IPS DF 19.7 (cell line): ENCODE data around the gene IRAK1BP1.
A peak's percentile ranks its signal among the peaks of the same experiment; 100 is the strongest.
"Not testable (repeated sequence)": the region's sequence is repeated elsewhere in the genome, so short reads cannot be mapped to it uniquely, and the experiment has no call there.

ENCODE experiments used
- DNase-seq: peaks from one replicate; pipeline ENCODE4 v3.0.0-alpha.2; 2013; ENCODE audit warnings: low read depth, low spot score

The IRAK1BP1 gene, protein sequence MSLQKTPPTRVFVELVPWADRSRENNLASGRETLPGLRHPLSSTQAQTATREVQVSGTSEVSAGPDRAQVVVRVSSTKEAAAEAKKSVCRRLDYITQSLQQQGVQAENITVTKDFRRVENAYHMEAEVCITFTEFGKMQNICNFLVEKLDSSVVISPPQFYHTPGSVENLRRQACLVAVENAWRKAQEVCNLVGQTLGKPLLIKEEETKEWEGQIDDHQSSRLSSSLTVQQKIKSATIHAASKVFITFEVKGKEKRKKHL

DNA sequence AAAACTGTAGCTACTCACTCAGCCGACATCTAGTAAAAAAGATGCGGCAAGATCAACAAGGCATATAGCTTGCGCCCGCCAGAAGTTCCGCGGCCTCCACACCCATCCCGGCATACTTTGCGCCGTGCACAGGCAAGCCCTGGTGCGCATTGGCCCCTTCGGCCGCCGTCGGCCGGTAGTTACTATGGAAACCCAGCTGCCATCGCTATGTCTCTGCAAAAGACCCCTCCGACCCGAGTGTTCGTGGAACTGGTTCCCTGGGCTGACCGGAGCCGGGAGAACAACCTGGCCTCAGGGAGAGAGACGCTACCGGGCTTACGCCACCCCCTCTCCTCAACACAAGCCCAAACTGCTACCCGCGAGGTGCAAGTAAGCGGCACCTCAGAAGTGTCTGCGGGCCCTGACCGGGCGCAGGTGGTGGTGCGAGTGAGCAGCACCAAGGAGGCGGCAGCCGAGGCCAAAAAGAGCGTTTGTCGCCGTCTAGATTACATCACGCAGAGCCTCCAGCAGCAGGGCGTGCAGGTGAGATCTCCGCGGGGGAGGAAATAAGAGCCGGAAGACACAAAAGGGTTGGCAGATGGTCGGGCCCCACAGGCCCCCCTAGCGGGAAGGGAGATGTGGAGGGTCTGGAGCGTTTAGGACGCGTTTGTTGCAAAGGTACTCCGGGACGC lies at the start of gene IRAK1BP1:
Gene IRAK1BP1, plus strand, starts transcription at position 182 of the 671 bp plus-strand sequence. Its CDS starts 26 bp downstream, at position 208.
- DNase-seq, result peak; percentile 78

DNA sequence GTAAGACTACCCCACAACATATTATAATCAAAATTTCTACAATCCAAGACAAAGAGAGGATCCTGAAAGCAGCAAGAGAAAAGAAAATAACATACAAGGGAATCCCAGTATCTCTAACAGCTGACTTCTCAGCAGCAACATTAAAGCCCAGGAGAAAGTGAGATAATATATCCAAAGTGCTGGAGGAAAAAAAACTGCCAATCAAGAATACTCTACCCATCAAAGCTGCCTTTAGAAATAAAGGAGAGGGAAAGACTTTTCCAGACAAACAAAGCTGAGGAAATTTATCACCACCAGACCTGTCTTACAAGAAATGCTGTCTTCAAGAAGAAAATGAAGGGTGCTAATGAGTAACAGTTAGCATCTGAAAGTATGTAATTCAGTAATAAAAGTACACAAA lies 43.3 kb upstream of the IRAK1BP1 start:
- no peak for DNase-seq

DNA sequence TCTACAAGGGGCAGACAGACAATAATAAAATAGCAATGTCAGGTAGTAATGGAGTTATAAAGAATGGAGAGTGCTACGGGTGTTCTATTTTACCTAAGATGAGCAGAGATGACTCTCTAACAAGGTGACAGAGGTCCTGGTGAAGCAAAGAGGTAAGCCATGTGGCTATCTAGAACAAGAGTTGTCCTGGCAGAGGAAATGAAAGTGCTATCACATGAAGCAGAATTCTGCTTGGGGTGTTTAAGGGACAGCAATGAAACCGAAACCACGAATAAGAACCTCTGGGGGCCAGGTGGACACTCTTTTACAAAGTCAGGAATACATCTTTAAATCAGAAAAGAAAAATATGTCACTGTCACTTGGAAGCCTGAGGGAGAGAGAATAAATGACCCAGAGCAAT lies 37.9 kb upstream of the IRAK1BP1 start:
- DNase-seq, result no peak

DNA sequence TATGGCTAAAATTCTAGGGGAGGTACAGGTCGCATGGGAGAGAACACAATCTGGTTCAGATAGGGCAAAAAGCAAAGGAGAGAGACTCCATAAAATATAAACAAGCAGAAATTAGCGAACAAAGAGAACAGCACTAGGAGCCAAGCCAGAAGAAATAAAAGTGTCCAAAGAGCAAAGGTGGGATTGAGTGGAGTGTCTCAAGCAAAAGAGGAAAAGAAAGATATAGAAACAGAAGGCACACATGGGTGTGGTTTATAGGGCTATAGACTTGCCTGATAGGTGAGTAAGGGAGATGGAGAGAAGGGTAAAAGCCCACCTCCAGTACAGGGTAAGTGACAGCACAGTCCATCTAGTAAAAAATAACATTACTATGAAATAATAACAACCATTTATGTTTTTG lies 36.5 kb upstream of the IRAK1BP1 start:
- DNase-seq, result no peak

DNA sequence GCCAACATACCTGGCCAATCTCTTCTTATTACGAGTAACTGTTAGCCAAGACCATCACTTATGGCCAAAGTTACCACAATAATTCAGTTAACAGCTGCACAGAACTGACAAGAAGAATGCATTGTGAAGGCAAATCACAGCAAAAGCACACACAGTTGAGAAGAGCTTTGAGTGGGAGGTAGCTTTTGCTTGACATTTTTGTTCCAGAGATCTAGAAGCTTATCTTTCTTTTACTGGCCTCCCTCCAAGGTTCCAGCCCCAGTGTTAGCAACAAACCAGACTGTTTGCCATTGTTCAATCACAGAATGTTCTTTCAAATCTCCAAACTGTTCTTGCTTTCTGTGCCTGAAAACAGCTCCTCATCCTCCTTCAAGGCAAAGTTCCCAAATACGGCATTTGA lies 35.9 kb upstream of the IRAK1BP1 start:
- DNase-seq, result no peak

DNA sequence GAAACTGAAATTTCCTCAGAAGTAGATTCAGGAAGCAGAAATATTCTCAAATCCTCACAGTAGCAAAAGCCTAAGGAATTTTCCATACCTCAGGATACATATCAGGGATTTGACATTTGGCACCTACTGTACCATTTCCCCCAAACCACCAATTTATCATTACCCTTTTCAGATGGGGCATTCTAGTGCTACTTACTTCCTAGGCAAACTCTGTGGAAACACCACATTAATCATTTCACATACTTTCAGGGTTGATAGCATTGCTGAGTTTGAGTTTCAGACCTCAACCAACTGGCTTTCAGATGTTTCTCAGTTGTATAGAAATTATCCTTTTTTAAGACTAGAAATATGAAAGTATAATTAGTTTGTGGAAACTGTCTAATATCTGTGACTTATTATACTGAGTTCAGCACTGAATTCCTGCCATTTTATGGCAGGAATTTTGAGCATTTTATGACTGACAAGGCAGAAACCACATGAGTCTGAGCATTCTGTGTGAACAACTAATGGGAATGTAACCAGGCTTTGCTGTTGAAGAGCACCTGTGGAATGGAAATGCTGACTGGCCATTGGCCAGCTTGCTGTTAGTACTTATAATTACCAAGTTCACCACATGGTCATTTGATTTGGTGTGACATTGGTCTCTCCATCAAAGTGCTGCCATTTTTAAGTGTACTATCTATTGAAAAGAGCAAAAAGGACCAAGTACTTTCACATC lies 35.1 kb upstream of the IRAK1BP1 start:
- DNase-seq, result no peak

DNA sequence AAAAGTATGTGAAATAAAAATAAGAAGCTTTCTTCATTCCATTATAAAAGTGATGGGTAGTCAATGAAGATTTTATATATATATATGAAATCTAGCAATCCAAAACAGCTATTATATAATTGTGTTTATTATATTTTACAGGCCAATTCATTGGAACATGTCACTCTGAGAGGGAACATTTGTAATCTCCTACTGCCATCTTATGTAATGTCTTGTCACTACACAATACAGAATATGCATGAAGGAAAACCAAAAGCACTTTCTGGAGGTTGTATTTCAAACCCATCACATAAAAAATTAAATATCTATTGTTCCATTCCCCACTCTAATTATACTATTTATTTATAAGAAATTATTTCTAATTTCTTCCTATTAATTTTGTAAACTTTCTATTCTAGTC lies 31.5 kb upstream of the IRAK1BP1 start:
- no peak for DNase-seq

DNA sequence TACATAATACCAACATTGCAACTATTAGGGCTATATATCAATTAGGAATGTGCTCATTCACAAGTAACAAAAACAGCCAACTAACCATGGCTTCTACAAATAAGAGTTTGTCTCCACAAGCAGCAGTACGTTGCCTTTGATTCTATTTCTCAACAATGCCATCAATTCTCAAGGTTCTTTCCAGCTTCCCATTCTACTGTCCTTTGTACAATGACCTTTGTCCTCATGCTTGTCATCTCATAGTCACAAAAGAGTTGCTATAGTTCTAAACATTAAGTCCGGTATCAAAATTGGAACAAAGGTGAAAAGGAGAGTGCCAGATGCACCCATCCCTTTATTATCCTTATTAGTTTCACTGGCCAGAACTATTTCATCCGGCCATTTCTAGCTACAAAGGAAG lies 30.8 kb upstream of the IRAK1BP1 start:
- no peak for DNase-seq

DNA sequence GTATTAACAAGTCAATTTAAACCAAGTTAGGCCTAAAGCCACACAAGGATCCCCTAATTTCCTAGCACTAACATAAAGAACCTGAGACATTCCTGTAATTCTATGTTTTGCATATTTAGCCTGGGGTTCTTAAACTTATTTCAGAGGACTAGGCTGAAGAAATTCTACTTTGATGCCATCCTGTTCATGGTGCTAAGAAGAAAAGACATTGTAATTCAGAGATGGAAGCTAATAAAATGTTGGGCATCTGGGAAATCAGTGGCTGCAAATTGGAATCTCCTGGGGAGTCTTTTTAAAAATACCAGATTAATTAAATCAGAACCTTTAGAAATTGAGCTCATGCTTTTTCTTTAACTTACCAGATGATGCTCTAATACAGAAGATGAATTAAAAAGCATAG lies 26.2 kb upstream of the IRAK1BP1 start:
- DNase-seq, result no peak

DNA sequence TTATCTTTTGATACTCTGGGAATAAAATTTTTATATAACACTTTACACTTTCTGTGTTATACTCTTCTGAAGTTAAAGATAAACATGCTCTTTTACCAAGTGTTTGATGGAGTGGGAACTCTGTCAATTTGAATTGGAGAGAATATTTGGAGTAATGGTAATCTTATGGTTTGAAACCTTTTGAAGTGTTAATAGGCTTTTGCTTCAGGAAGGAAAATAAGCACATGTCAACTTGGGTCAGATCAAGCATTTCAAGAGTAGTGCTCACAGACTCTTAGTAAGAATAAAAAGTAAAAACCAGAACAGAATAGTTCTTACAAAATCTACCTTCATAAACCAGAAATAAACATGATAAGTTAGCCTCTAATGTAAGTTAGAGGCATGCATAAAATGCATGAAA lies 24.4 kb upstream of the IRAK1BP1 start:
- DNase-seq, result no peak

DNA sequence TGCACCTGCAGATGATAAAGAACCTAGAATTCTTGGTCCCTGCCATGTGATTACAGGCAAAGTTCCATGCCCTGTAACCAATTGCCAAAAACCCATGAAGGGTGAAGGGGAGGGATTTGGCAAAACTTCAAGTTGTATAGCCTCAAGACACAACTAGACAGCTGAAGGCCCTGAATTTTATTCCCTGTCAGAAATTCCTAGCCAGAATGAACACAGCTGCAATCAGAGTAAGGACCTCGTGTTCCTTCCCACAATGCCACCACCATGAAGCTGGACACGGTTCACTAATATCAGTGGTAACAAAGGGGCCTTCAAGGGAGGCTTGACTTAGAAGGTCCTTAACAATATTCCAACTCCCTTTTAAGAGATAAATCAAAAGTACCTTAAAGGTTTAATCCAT lies 22.5 kb upstream of the IRAK1BP1 start:
- DNase-seq, result no peak

DNA sequence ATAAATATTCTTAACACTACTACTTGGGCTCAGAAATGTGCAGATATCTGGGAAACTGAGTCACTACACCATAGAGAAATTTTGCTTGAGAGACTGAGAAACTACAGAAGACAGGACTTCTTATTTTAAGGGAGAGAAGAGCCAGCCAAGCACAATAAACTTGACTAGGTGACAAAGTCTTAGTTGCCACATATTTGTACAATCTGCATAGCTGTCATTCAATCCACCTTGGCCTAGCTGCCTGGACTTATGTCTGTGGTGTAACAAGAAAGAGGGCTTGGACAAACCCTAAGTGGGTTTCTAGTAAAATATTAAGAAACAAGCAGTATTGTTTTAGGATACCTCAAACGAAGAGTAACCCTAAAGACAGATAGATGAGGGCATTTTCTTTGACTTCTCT lies 21.8 kb upstream of the IRAK1BP1 start:
- DNase-seq, result no peak

DNA sequence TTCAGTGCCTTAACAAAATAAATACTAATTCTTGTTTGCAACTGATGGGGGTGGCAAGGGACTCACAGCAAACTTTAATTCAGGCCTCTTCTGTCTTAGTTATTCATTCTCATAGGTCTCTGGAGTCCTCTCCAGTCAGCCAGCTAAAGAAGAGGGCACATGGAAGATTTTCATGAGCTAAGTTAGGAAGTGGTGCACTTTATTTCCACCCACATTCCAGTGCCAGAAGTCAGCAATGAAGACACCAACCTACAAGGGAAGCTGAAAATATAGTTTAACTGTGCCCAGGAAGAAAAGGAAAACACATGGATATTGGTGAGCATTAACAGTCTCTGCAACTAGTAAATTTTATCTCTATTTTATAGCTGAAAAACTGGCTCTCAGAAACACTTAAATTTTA lies 16.7 kb upstream of the IRAK1BP1 start:
- no peak for DNase-seq

DNA sequence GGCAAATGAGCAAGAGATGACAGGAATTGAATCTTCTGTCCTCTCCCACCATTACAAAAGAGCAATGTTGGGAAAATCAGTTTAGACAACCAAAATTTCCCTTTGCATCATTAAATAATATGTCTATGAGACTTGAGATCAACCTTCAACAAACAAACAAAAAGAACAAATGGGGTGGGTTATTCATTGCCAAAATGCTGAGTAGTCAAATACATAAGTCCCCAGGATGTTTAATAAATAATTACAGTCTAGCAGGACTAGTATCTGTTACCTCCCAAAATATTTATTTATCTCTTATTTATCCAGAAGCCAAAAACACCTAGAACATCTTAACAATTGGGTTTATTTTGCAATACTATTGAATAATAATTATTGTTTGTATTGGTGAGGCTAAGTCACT lies 16.2 kb upstream of the IRAK1BP1 start:
- DNase-seq, result no peak

DNA sequence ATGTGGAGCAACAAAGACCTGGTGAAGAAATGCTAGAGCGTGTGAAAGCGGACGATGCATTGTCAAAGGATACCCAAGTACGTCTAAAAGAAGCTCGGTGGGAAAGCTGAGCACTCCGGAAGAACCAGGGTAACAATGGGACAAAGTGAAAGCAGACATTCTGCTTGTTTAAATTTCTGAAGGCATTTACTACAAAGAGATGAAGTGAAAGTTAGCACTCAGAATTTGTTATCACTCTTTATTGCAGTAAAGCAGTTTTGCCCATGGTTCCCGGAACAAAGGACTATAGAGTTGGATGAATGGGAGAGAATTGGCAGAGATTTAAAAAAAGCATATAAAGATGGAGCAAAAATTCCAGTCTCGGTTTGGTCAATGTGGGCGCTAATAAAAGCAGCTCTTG lies 12.8 kb upstream of the IRAK1BP1 start:
- DNase-seq, result no peak

DNA sequence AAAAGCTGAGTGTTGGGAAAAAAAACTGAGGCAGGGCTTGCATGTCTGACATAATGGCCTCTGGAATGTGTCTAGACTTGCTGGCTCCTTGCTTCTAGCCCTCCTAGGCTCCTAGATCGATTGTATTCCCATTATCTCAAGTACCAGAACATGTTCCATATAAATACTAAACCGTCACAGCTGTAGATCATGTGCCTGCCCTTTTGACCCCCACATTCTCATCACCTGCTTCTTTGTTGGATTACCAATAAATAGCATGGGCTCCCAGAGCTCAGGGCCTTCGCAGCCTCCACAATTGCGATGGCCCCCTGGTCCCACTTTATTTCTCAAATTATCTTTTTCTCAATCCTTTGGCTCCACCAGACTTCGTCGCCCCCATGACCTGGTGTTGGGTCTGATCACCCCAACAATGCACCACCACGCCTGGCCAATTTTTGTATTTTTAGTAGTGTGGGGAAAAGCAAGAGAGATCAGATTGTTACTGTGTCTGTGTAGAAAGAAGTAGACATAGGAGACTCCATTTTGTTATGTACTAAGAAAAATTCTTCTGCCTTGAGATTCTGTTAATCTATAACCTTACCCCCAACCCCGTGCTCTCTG lies 8.9 kb upstream of the IRAK1BP1 start:
- DNase-seq, result not testable (repeated sequence)

DNA sequence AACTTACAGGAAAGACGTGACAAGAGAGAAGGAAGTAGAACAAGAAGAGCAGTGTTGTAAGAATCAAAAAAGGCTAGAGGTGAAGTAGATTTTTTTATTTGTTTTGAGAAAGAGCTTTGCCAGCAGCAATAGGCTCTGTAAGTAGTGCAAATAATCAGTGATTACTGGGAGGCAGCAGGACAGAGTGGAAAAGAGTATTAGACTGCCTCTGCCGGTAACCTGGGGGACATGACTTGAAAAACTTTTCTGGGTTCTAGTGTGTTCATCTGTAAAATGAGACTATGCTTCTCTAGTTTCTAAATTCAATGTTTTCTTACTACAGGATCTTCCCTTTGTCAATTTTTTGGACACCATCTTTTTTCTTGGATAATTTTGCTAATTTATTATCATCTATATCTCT lies 5.8 kb upstream of the IRAK1BP1 start:
- no peak for DNase-seq

DNA sequence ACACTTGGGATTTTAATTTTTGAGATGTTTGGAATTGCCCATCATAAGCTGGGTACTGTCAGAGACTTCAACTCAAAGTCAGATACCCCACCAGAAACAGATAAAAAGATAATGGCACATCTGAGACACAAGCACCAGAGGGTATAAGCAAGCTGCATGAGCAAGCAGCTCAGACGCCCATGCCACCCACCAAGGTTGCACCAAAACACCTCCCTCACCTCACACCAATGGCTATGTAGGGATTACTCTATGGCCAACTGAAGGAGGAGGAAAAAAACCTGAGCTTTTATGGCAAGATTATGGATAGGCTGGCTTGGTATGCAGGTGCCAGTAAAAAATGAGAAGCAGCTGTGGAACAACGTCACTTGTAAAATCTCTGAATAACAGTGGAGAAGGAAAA lies 3.8 kb upstream of the IRAK1BP1 start:
- DNase-seq, result no peak

DNA sequence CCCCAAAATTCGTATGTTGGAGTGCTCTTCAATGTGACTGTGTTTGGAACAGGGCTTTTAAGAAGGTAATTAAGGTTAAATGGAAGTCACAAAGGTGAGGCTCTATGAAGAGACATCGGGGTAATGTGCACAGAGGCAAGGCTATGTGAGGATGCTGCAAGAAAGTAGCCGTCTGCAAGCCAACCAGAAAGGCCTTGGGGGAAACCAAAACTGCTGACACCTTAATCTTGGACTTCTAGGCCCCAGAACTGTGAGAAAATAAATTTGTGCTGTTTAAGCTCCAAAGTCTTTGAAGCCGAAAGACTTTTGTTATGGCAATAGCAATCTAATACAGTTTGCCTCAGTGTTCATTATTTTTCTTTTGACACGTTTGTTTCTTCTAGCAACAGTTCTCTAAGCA lies 2.4 kb upstream of the IRAK1BP1 start:
- no peak for DNase-seq

DNA sequence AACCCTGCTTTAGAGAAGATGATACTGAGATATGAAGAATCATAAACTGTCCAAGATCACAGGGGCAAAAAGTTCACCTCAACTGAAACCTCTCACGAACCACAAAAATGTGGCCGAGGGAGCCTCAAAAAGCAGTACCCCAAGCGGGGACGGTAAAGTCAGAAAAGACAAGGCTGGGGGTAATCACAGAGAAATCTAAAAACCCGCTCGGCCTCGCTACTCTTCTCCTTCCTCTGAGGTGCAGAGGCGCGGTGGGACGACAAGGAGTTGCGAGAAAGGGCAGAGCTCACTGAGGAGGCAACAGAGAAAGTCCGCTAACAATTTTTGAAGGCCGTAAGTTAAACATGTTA lies 356 bp upstream of the IRAK1BP1 start:
- no peak for DNase-seq

DNA sequence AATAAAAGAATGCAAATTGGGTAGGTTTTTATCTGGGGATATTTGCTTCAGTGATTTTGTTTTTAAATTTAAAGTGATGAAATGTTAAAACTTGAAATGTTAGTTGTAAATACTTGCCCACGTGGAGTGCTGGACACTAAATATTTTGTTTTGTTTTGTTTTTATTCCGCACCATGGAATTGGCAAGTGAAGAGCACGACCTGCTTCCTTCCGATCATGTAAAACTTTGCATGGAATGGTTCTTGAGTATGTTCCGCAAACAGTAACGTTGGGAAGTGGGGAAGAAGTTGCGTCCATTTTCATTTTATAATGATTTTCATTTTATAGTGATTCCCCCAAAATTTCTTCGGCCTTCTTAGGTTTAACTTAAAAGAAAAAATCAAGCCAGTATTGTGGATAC lies 765 bp downstream of the IRAK1BP1 start:
- no peak for DNase-seq

DNA sequence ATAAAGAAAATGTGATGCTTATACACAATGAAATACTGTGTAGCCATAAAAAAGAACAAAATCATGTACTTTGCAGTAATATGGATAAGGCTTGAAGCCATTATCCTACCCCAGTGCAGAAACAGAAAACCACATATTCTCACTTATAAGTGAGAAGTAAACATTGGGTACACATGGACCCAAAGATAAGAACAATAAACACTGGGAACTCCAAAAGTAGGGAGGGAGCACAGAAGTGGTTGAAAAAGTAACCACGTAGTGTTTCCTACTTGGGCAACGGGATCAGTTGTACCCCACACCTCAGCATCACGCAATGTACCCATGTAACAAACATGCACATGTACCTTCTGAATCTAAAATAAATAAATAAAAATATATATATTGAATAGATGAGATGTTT lies 8.2 kb downstream of the IRAK1BP1 start:
- DNase-seq, result no peak

DNA sequence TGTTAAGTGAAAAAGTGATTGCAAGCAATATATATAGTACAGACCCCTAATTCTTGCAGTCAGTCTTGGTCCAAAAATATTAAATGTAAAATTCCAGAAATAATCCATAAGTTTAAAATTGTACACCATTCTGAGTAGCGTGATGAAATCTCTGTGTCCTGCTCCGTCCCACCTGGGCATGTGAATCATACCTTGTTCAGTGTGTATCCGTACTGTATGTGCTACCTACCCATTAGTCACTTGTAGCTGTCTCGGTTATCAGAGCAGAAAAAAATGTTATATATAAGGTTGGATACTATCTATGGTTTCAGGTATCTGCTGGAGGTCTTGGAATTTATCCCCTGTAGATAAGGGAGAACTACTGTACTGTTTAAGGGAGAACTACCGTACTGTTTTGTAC lies 16.3 kb downstream of the IRAK1BP1 start:
- DNase-seq, result no peak
